OCI-LY3 (cell line): ENCODE measurements around the gene ZDHHC14.
A peak's percentile ranks its signal among the peaks of the same experiment; 100 is the strongest.
"Not testable (repeated sequence)": the region's sequence is repeated elsewhere in the genome, so short reads cannot be mapped to it uniquely, and the experiment has no call there.

Experiments
- H2AFZ ChIP-seq: fragments of 200-600, 300-600 bp; shearing (Covaris generic); 2 replicates; pipeline ENCODE4 v1.6.0; 2014; ENCODE audit warnings: antibody characterized with exemption, low read depth, low read length
- H3K27ac ChIP-seq: fragments of 200-600, 300-600 bp; sonication (generic); 2 replicates; pipeline ENCODE4 v1.5.1; 2014; ENCODE audit warnings: mild to moderate bottlenecking, low read length, moderate library complexity, mixed read lengths
- H3K27me3 ChIP-seq: fragments of 200-600, 300-600 bp; sonication (generic); 2 replicates; pipeline ENCODE4 v1.6.1; 2014; ENCODE audit warnings: low read depth, low read length, mixed read lengths
- H3K36me3 ChIP-seq: fragments of 200-600, 300-600 bp; sonication (generic); replicated peaks from 2 replicates; pipeline ENCODE3; 2014; ENCODE audit warnings: low read depth, low read length, mixed read lengths
- H3K4me1 ChIP-seq: fragments of 300-600, 200-600 bp; sonication (generic); 2 replicates; pipeline ENCODE4 v1.6.1; 2014; ENCODE audit warnings: low read length, mixed read lengths
- H3K4me2 ChIP-seq: fragments of 200-600, 300-600 bp; sonication (generic); 2 replicates; pipeline ENCODE4 v1.6.1; 2014; ENCODE audit warnings: low read length, mixed read lengths
- H3K4me3 ChIP-seq: fragments of 300-600, 200-600 bp; sonication (generic); 2 replicates; pipeline ENCODE4 v1.5.1; 2014; ENCODE audit warnings: antibody characterized with exemption, mild to moderate bottlenecking, low read length, moderate library complexity
- H3K79me2 ChIP-seq: fragments of 300-600, 200-600 bp; shearing (Covaris generic); 2 replicates; pipeline ENCODE4 v1.6.1; 2014; ENCODE audit warnings: mild to moderate bottlenecking, low read length, mixed read lengths
- H3K9ac ChIP-seq: fragments of 300-600, 200-600 bp; shearing (Covaris generic); 2 replicates; pipeline ENCODE4 v1.6.0; 2014; ENCODE audit warnings: mild to moderate bottlenecking, low read length, moderate library complexity
- H3K9me3 ChIP-seq: fragments of 200-600, 300-600 bp; shearing (Covaris generic); 2 replicates; pipeline ENCODE4 v1.6.1; 2014; ENCODE audit warnings: low read length, mixed read lengths; ENCODE audit not compliant: insufficient read depth
- H4K20me1 ChIP-seq: fragments of 200-600, 300-600 bp; sonication (generic); 2 replicates; pipeline ENCODE4 v1.6.1; 2016; ENCODE audit warnings: low read length, mixed read lengths; ENCODE audit not compliant: insufficient read depth
- EZH2phosphoT487 ChIP-seq: fragments of 200-600 bp; shearing (Covaris generic); IDR thresholded peaks from 2 replicates; pipeline ENCODE4 v1.6.1; 2018; ENCODE audit warnings: antibody characterized with exemption, mixed run types, low read depth
- TF ChIP-seq, protein P1 (sequence below): fragments of 200-600, 300-600 bp; sonication (generic); IDR thresholded peaks from 2 replicates; pipeline ENCODE4 v1.5.1; 2014; ENCODE audit warnings: antibody characterized with exemption, low read length, low read depth

ZDHHC14 gene

DNA sequence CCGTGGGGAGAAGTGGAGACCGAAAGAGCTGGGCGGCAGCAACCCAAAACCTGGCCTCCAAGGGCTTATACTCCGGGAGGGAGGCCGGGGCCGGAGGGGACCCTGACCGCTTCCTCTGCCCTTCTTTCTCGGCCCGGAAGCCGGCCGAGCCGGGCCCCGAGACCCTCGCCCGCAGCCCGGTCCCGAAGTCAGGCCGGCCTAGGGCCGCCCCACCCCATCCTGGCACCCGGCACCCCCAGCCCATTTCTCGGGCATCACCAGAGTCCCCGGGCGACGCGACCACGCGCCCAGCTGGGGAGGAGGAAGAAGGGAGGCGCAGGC lies 572 bp upstream of the ZDHHC14 start:
- peak overlapping the region; percentile 89 for H3K9ac ChIP-seq

DNA sequence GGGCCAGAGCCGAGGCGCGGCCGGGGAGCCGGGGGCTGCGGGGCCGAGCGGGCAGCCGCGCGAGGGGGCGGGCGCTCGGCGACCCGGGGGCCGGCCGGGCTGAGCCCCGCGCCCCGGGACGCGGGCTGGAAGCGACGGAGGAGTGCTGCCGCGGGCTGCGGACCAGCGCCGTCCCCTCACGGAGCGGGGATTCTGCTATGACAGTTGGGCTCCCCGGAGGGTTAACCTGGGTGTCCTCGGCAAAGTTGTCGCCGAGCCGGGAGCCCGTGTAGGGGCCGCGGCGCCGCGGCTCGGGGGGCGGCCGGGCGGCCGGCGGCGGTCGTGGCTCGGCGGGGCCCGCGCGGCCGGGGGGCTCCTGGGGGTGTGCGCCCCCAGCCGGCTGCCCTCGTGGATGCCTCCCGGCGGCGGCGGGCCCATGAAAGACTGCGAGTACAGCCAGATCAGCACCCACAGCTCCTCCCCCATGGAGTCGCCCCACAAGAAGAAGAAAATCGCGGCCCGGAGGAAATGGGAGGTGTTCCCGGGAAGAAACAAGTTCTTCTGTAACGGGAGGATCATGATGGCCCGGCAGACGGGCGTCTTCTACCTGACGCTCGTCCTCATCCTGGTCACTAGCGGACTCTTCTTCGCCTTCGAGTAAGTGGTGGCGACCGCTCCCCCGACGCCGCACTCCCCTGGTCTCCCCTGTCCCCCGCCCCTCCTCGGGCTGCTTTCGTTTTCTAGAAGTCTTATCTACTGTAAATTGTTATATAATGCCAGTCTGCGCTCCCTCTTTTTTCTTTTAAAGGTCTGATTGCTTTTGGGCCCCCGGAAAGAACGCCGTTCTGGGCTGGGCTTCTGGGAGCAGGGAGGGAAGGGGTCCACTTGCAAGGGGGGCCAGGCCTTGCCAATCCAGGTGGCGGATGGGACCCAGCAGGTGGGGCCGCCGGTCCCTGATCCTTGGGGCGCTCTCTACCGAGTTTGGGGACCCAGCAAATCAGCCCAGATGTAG lies 936 bp downstream of the ZDHHC14 start:
- Histone ChIP-seq H3K36me3 (peaks cover 4% of the 10 kb centered on the region), H3K4me1 (peaks cover 10% of the 10 kb centered on the region; the same call in 1 of the 2 replicates), H3K79me2 (peaks cover 18% of the 10 kb centered on the region), H4K20me1 (no peaks in the 10 kb centered on the region), H3K9ac (peak overlapping the region; percentile 89), H3K4me3 (peak overlapping the region; percentile 87), H2AFZ (peak overlapping the region; percentile 74), H3K9me3 (no peaks in the 10 kb centered on the region), H3K4me2 (peak overlapping the region; percentile 87), H3K27ac (no peak overlapping the region), H3K27me3 (no peaks in the 10 kb centered on the region)
- TF ChIP-seq, protein P1, sequence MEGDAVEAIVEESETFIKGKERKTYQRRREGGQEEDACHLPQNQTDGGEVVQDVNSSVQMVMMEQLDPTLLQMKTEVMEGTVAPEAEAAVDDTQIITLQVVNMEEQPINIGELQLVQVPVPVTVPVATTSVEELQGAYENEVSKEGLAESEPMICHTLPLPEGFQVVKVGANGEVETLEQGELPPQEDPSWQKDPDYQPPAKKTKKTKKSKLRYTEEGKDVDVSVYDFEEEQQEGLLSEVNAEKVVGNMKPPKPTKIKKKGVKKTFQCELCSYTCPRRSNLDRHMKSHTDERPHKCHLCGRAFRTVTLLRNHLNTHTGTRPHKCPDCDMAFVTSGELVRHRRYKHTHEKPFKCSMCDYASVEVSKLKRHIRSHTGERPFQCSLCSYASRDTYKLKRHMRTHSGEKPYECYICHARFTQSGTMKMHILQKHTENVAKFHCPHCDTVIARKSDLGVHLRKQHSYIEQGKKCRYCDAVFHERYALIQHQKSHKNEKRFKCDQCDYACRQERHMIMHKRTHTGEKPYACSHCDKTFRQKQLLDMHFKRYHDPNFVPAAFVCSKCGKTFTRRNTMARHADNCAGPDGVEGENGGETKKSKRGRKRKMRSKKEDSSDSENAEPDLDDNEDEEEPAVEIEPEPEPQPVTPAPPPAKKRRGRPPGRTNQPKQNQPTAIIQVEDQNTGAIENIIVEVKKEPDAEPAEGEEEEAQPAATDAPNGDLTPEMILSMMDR = no peak
- no peak for TF ChIP-seq EZH2phosphoT487

More for the DNA sequence above, 572 bp upstream of the ZDHHC14 start:
- H3K79me2 ChIP-seq = peaks cover 18% of the 10 kb centered on the region
- H2AFZ ChIP-seq = peak overlapping the region; percentile 25; the same call in 1 of the 2 replicates
- TF ChIP-seq EZH2phosphoT487 = no peak
- TF ChIP-seq, protein P1 = no peak
- peak overlapping the region; percentile 40 for H3K4me2 ChIP-seq
- H3K9me3 ChIP-seq = no peaks in the 10 kb centered on the region
- H4K20me1 ChIP-seq = no peaks in the 10 kb centered on the region
- peak overlapping the region; percentile 69 for H3K27ac ChIP-seq
- H3K36me3 ChIP-seq = peaks cover 4% of the 10 kb centered on the region
- H3K4me3 ChIP-seq = peak overlapping the region; percentile 87
- peaks cover 13% of the 10 kb centered on the region; the same call in 1 of the 2 replicates for H3K4me1 ChIP-seq
- no peaks in the 10 kb centered on the region for H3K27me3 ChIP-seq

DNA sequence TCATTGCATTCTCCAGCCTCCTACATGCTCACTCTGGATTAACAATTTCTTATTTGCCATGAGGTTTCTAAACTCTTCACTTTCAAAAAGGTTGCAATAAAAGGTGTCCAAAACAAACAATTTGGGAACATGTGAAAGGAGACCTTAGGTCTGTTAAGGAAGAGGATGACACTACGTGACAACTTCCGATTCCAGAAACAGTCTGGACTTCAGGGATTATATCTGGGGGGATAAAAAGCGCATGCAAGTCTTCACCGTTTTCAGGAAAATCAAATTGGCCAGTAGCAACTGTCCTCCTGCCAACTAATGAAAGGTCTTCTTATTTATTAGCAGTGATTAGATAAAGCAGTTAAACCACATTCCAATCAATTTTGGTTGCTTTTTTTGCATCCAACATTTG lies 1.8 kb downstream of the ZDHHC14 start:
- Histone ChIP-seq H3K4me1 (peaks cover 9% of the 10 kb centered on the region; the same call in 1 of the 2 replicates), H3K36me3 (peaks cover 4% of the 10 kb centered on the region), H2AFZ (no peak overlapping the region), H3K27me3 (no peaks in the 10 kb centered on the region), H4K20me1 (no peaks in the 10 kb centered on the region), H3K9ac (no peak overlapping the region), H3K4me3 (peak overlapping the region; percentile 87), H3K4me2 (peak overlapping the region; percentile 87), H3K27ac (no peak overlapping the region), H3K9me3 (no peaks in the 10 kb centered on the region), H3K79me2 (peaks cover 18% of the 10 kb centered on the region)
- no peak for TF ChIP-seq EZH2phosphoT487

DNA sequence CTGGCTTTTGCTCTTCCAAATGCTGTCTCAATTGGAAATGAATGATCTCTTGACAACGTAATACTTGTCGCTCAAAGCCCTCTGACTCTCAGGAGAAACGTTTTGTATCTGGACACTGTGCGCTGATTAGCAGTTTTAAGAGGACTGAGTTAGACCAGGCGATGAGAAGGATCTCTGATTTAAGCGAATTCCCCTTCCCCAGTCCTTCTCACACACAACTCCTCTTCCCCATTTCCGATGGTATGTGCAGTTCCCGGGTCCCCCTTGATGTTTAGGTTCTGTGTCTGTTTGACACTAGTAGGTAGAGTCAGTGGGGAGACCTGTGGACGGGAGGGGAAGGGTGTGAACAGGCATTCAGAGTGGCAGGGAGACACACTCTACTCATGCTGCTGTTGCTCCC lies 2.5 kb downstream of the ZDHHC14 start:
- H3K27ac ChIP-seq = no peak overlapping the region
- H3K4me1 ChIP-seq = peaks cover 15% of the 10 kb centered on the region
- TF ChIP-seq, protein P1 = no peak
- TF ChIP-seq EZH2phosphoT487 = no peak
- no peak overlapping the region for H3K4me3 ChIP-seq
- no peak overlapping the region for H3K4me2 ChIP-seq
- H3K9me3 ChIP-seq = no peaks in the 10 kb centered on the region
- H3K27me3 ChIP-seq = no peaks in the 10 kb centered on the region
- H3K9ac ChIP-seq = no peak overlapping the region
- H2AFZ ChIP-seq = no peak overlapping the region
- H3K79me2 ChIP-seq = peaks cover 18% of the 10 kb centered on the region
- H3K36me3 ChIP-seq = peaks cover 4% of the 10 kb centered on the region
- H4K20me1 ChIP-seq = no peaks in the 10 kb centered on the region

DNA sequence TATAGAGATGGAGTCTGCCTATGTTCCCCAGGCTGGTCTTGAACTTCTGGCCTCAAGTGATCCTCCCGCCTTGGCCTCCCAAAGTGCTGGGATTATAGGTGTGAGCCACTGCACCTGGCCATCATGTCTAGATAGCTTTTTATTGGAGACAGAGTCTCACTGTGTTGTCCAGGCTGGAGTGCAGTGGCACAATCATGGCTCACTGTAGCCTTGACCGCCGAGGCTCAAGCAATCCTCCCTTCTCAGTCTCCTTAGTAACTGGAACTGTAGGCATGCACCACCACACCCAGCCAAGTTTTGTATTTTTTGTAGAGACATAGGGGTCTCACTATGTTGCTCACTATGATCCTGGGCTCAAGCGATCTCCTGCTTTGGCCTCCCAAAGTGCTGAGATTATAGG lies 4.0 kb downstream of the ZDHHC14 start:
- H3K79me2 ChIP-seq = peaks cover 18% of the 10 kb centered on the region
- not testable (repeated sequence) for H3K27ac ChIP-seq, H4K20me1 ChIP-seq, H2AFZ ChIP-seq, H3K4me2 ChIP-seq, H3K36me3 ChIP-seq, H3K27me3 ChIP-seq, H3K4me3 ChIP-seq, H3K9me3 ChIP-seq, H3K9ac ChIP-seq
- peaks cover 20% of the 10 kb centered on the region for H3K4me1 ChIP-seq
